Mesendoderm (in vitro differentiated cells): ENCODE results near the gene PTGFR.

Experiments used
- DNase-seq: peaks from one replicate; pipeline ENCODE4 v3.0.0; 2013
- H2AK5ac ChIP-seq: 2 replicates; pipeline ENCODE4 v1.6.1; 2013; ENCODE audit warnings: low read length, inconsistent platforms
- H2BK120ac ChIP-seq: 2 replicates; pipeline ENCODE4 v1.6.1; 2013; ENCODE audit warnings: low read depth, mild to moderate bottlenecking, low read length, moderate library complexity, mixed read lengths
- H2BK15ac ChIP-seq: replicated peaks from 2 replicates; pipeline ENCODE4 v1.6.1; 2013; ENCODE audit warnings: low read depth, mild to moderate bottlenecking, moderate library complexity
- H2BK5ac ChIP-seq: 2 replicates; pipeline ENCODE4 v1.6.1; 2013; ENCODE audit warnings: low read length, inconsistent platforms
- H3K18ac ChIP-seq: 2 replicates; pipeline ENCODE4 v1.6.1; 2013; ENCODE audit warnings: mild to moderate bottlenecking, low read length, mixed read lengths
- H3K23ac ChIP-seq: one replicate; pipeline ENCODE4 v1.6.1; 2013; ENCODE audit warnings: low read length
- H3K27ac ChIP-seq: 2 replicates; pipeline ENCODE4 v1.5.1; 2013; ENCODE audit warnings: low read depth, mild to moderate bottlenecking, inconsistent platforms, low read length, moderate library complexity
- H3K27me3 ChIP-seq: 2 replicates; pipeline ENCODE4 v1.6.1; 2013; ENCODE audit warnings: low read length, control low read depth, mild to moderate bottlenecking, inconsistent platforms; ENCODE audit not compliant: insufficient read depth, poor library complexity
- H3K36me3 ChIP-seq: 2 replicates; pipeline ENCODE4 v1.6.1; 2013; ENCODE audit warnings: low read length, inconsistent platforms; ENCODE audit not compliant: control insufficient read depth, insufficient read depth
- H3K4ac ChIP-seq: one replicate; pipeline ENCODE4 v1.6.1; 2013; ENCODE audit warnings: low read depth, mild to moderate bottlenecking, low read length, moderate library complexity
- H3K4me1 ChIP-seq: 2 replicates; pipeline ENCODE4 v1.6.1; 2013; ENCODE audit warnings: low read depth, low read length, inconsistent platforms; ENCODE audit not compliant: control insufficient read depth
- H3K4me2 ChIP-seq: 2 replicates; pipeline ENCODE4 v1.6.1; 2013; ENCODE audit warnings: low read length
- H3K4me3 ChIP-seq: 2 replicates; pipeline ENCODE4 v1.5.1; 2013; ENCODE audit warnings: mild to moderate bottlenecking, low read length
- H3K56ac ChIP-seq: one replicate; pipeline ENCODE4 v1.6.1; 2013; ENCODE audit warnings: low read length
- H3K79me1 ChIP-seq: 2 replicates; pipeline ENCODE4 v1.6.1; 2013; ENCODE audit warnings: low read length, inconsistent platforms
- H3K79me2 ChIP-seq: 2 replicates; pipeline ENCODE4 v1.6.1; 2013; ENCODE audit warnings: mild to moderate bottlenecking, low read length; ENCODE audit not compliant: control insufficient read depth, insufficient read depth
- H3K9ac ChIP-seq: 2 replicates; pipeline ENCODE4 v1.6.1; 2013; ENCODE audit warnings: low read length, inconsistent platforms
- H4K5ac ChIP-seq: one replicate; pipeline ENCODE4 v1.6.1; 2013; ENCODE audit warnings: low read length
- H4K8ac ChIP-seq: one replicate; pipeline ENCODE4 v1.6.1; 2013; ENCODE audit warnings: low read depth, mild to moderate bottlenecking, control low read depth, low read length, moderate library complexity
- WGBS: extraction: QIAGEN DNeasy Blood & Tissue Kit; methylation state at CpG from one replicate; pipeline ENCODE4 v1.1.7; 2013; ENCODE audit warnings: low lambda C conversion rate, missing lambda C conversion rate; ENCODE audit not compliant: insufficient coverage; ENCODE audit errors: extremely low coverage; 5-methylcytosine and 5-hydroxymethylcytosine counted together

The PTGFR gene

GRCh38 chr1:78553859-78554258 lies 63.1 kb downstream of the PTGFR start:
- H3K56ac ChIP-seq: no peak overlapping the region
- H3K36me3 ChIP-seq: no peaks in the 10 kb centered on the region
- no peak overlapping the region for H3K9ac ChIP-seq
- H3K4me2 ChIP-seq: no peak overlapping the region
- H3K79me1 ChIP-seq: no peaks in the 10 kb centered on the region
- H2AK5ac ChIP-seq: no peak overlapping the region
- H3K27me3 ChIP-seq: no peaks in the 10 kb centered on the region
- H2BK120ac ChIP-seq: no peak overlapping the region
- no peak overlapping the region for H3K18ac ChIP-seq
- H2BK5ac ChIP-seq: no peak overlapping the region
- H3K4me1 ChIP-seq: no peaks in the 10 kb centered on the region
- no peak overlapping the region for H4K5ac ChIP-seq
- H3K4ac ChIP-seq: no peak overlapping the region
- no peak overlapping the region for H3K4me3 ChIP-seq
- no peak overlapping the region for H3K23ac ChIP-seq
- WGBS: no CpG with 5 or more reads among the region's 5 CpGs
- DNase-seq: peak; percentile 54
- H3K79me2 ChIP-seq: no peaks in the 10 kb centered on the region
- no peak overlapping the region for H2BK15ac ChIP-seq
- H4K8ac ChIP-seq: no peak overlapping the region
- no peak overlapping the region for H3K27ac ChIP-seq

GRCh38 chr1:78554840-78555239 lies 64.1 kb downstream of the PTGFR start:
- Histone ChIP-seq H3K79me2 (no peaks in the 10 kb centered on the region), H3K18ac (no peak overlapping the region)

GRCh38 chr1:78559680-78560079 lies 68.9 kb downstream of the PTGFR start:
- Histone ChIP-seq H2BK120ac (no peak overlapping the region), H2BK15ac (no peak overlapping the region), H3K27ac (no peak overlapping the region), H2BK5ac (no peak overlapping the region), H4K8ac (no peak overlapping the region), H3K4ac (no peak overlapping the region), H3K23ac (no peak overlapping the region), H3K4me1 (no peaks in the 10 kb centered on the region), H4K5ac (no peak overlapping the region), H2AK5ac (no peak overlapping the region), H3K18ac (no peak overlapping the region), H3K79me1 (no peaks in the 10 kb centered on the region), H3K4me3 (no peak overlapping the region), H3K79me2 (no peaks in the 10 kb centered on the region), H3K9ac (no peak overlapping the region), H3K36me3 (no peaks in the 10 kb centered on the region), H3K4me2 (no peak overlapping the region), H3K27me3 (no peaks in the 10 kb centered on the region), H3K56ac (no peak overlapping the region)
- no peak for DNase-seq

More at GRCh38 chr1:78554840-78555239, 64.1 kb downstream of the PTGFR start:
- no peaks in the 10 kb centered on the region for H3K36me3 ChIP-seq
- H3K79me1 ChIP-seq: no peaks in the 10 kb centered on the region
- H3K4me3 ChIP-seq: no peak overlapping the region
- H2BK120ac ChIP-seq: no peak overlapping the region
- no peak overlapping the region for H3K27ac ChIP-seq
- no peak overlapping the region for H2AK5ac ChIP-seq
- no peak overlapping the region for H3K9ac ChIP-seq
- no peak overlapping the region for H4K8ac ChIP-seq
- no peak for DNase-seq
- H3K27me3 ChIP-seq: no peaks in the 10 kb centered on the region
- no peak overlapping the region for H3K4ac ChIP-seq
- no peak overlapping the region for H3K4me2 ChIP-seq
- no peak overlapping the region for H2BK5ac ChIP-seq
- H2BK15ac ChIP-seq: no peak overlapping the region
- H3K56ac ChIP-seq: no peak overlapping the region
- H3K4me1 ChIP-seq: no peaks in the 10 kb centered on the region
- no peak overlapping the region for H4K5ac ChIP-seq
- no peak overlapping the region for H3K23ac ChIP-seq

- Histone ChIP-seq H3K36me3 (no peaks in the 10 kb centered on the region), H3K4ac (no peak overlapping the region), H3K4me3 (no peak overlapping the region), H2BK120ac (no peak overlapping the region), H3K9ac (no peak overlapping the region), H4K8ac (no peak overlapping the region), H3K23ac (no peak overlapping the region), H4K5ac (no peak overlapping the region), H3K79me1 (no peaks in the 10 kb centered on the region), H3K4me1 (no peaks in the 10 kb centered on the region), H3K27me3 (no peaks in the 10 kb centered on the region), H3K27ac (no peak overlapping the region), H3K56ac (no peak overlapping the region), H3K79me2 (no peaks in the 10 kb centered on the region), H2AK5ac (no peak overlapping the region), H3K4me2 (no peak overlapping the region), H2BK15ac (no peak overlapping the region), H3K18ac (no peak overlapping the region), H2BK5ac (no peak overlapping the region)
- no peak for DNase-seq
- no CpG with 5 or more reads among the region's 1 CpG for WGBS
These were observed 70.0 kb downstream of the PTGFR start for GRCh38 chr1:78560811-78561210.

GRCh38 chr1:78561856-78562255 lies 71.1 kb downstream of the PTGFR start:
- H3K18ac ChIP-seq: no peak overlapping the region
- no peak overlapping the region for H3K56ac ChIP-seq
- H2BK15ac ChIP-seq: no peak overlapping the region
- H3K79me2 ChIP-seq: no peaks in the 10 kb centered on the region
- no peak overlapping the region for H2BK120ac ChIP-seq
- H4K8ac ChIP-seq: no peak overlapping the region
- no peak overlapping the region for H3K27ac ChIP-seq
- H3K27me3 ChIP-seq: no peaks in the 10 kb centered on the region
- H3K4ac ChIP-seq: no peak overlapping the region
- no peak overlapping the region for H3K4me3 ChIP-seq
- H2AK5ac ChIP-seq: no peak overlapping the region
- no CpG with 5 or more reads among the region's 2 CpGs for WGBS
- H4K5ac ChIP-seq: no peak overlapping the region
- H2BK5ac ChIP-seq: no peak overlapping the region
- H3K36me3 ChIP-seq: no peaks in the 10 kb centered on the region
- H3K23ac ChIP-seq: no peak overlapping the region
- H3K4me2 ChIP-seq: no peak overlapping the region
- H3K9ac ChIP-seq: no peak overlapping the region
- no peaks in the 10 kb centered on the region for H3K79me1 ChIP-seq
- no peak for DNase-seq
- no peaks in the 10 kb centered on the region for H3K4me1 ChIP-seq

- no peak overlapping the region for H2BK120ac ChIP-seq
- no peak overlapping the region for H3K27ac ChIP-seq
- no peak for DNase-seq
- H3K27me3 ChIP-seq: no peaks in the 10 kb centered on the region
- H2BK5ac ChIP-seq: no peak overlapping the region
- no peak overlapping the region for H2BK15ac ChIP-seq
- no peak overlapping the region for H3K9ac ChIP-seq
- H3K4me2 ChIP-seq: no peak overlapping the region
- H3K18ac ChIP-seq: no peak overlapping the region
- no peak overlapping the region for H4K5ac ChIP-seq
- H2AK5ac ChIP-seq: no peak overlapping the region
- H3K79me1 ChIP-seq: no peaks in the 10 kb centered on the region
- H3K4ac ChIP-seq: no peak overlapping the region
- no peaks in the 10 kb centered on the region for H3K79me2 ChIP-seq
- WGBS: no CpG with 5 or more reads among the region's 2 CpGs
- H3K4me3 ChIP-seq: no peak overlapping the region
- no peak overlapping the region for H4K8ac ChIP-seq
- H3K4me1 ChIP-seq: no peaks in the 10 kb centered on the region
- no peak overlapping the region for H3K23ac ChIP-seq
- H3K36me3 ChIP-seq: no peaks in the 10 kb centered on the region
- H3K56ac ChIP-seq: no peak overlapping the region
These were observed 74.6 kb downstream of the PTGFR start for GRCh38 chr1:78565393-78565792.
